Measurements from ENCODE around the gene ABCA12. TPM values are rescaled to one million over a fixed set of nuclear protein-coding genes. Genes with fewer than 3 reads are reported as not detected.

ABCA12 gene, protein sequence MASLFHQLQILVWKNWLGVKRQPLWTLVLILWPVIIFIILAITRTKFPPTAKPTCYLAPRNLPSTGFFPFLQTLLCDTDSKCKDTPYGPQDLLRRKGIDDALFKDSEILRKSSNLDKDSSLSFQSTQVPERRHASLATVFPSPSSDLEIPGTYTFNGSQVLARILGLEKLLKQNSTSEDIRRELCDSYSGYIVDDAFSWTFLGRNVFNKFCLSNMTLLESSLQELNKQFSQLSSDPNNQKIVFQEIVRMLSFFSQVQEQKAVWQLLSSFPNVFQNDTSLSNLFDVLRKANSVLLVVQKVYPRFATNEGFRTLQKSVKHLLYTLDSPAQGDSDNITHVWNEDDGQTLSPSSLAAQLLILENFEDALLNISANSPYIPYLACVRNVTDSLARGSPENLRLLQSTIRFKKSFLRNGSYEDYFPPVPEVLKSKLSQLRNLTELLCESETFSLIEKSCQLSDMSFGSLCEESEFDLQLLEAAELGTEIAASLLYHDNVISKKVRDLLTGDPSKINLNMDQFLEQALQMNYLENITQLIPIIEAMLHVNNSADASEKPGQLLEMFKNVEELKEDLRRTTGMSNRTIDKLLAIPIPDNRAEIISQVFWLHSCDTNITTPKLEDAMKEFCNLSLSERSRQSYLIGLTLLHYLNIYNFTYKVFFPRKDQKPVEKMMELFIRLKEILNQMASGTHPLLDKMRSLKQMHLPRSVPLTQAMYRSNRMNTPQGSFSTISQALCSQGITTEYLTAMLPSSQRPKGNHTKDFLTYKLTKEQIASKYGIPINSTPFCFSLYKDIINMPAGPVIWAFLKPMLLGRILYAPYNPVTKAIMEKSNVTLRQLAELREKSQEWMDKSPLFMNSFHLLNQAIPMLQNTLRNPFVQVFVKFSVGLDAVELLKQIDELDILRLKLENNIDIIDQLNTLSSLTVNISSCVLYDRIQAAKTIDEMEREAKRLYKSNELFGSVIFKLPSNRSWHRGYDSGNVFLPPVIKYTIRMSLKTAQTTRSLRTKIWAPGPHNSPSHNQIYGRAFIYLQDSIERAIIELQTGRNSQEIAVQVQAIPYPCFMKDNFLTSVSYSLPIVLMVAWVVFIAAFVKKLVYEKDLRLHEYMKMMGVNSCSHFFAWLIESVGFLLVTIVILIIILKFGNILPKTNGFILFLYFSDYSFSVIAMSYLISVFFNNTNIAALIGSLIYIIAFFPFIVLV (N-terminal part only)
- under 1 TPM in 2 of 4 donors, not detected in 2; 0.16 to 0.25 TPM for total RNA-seq

DNA sequence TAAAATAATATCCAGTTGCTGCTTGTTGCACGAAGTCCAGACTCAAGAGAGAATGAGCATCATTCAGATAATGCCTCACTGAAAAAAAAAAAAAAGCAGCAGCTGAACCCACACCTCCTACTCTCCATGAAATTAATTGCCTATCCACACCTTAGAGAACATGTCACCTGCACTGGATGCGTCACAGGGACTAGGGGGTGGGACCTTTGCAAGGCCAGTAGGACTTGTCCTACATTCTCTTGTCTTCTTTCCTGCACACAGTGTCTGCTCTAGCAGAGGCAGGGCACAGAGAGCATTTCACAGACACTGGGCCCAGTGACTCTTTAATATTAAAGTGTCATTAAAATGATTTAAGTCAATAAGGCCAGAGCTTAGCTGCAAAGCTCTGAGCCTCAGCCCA lies at the start of gene ABCA12:
TSS of gene ABCA12 (minus strand) at position 148 of the 400 bp plus-strand sequence. CDS start 418 bp downstream, outside the sequence.
- Histone ChIP-seq H3K27me3 (peaks cover 4% of the 10 kb centered on the region), H3K36me3 (no peaks in the 10 kb centered on the region), H3K27ac (no peak within 1 kb of the TSS), H3K4me3 (no peak within 1 kb of the TSS), H3K4me1 (no peaks in the 10 kb centered on the region), H3K9me3 (no peaks in the 10 kb centered on the region)
- TF ChIP-seq EP300 (IDR thresholded peaks at IDR 0.05) = no peak
- TF ChIP-seq POLR2A (IDR thresholded peaks at IDR 0.05) = no peak
- no peak for TF ChIP-seq POLR2AphosphoS5 (IDR thresholded peaks at IDR 0.05)
- TF ChIP-seq, protein P1, sequence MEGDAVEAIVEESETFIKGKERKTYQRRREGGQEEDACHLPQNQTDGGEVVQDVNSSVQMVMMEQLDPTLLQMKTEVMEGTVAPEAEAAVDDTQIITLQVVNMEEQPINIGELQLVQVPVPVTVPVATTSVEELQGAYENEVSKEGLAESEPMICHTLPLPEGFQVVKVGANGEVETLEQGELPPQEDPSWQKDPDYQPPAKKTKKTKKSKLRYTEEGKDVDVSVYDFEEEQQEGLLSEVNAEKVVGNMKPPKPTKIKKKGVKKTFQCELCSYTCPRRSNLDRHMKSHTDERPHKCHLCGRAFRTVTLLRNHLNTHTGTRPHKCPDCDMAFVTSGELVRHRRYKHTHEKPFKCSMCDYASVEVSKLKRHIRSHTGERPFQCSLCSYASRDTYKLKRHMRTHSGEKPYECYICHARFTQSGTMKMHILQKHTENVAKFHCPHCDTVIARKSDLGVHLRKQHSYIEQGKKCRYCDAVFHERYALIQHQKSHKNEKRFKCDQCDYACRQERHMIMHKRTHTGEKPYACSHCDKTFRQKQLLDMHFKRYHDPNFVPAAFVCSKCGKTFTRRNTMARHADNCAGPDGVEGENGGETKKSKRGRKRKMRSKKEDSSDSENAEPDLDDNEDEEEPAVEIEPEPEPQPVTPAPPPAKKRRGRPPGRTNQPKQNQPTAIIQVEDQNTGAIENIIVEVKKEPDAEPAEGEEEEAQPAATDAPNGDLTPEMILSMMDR (IDR thresholded peaks at IDR 0.05) = no peak
- 60 to 63% methylated on average over 1 to 2 of the region's 2 CpGs for WGBS, 2 donors (ENCODE audit: low coverage in 1 of 2)
- no peak for ATAC-seq

DNA sequence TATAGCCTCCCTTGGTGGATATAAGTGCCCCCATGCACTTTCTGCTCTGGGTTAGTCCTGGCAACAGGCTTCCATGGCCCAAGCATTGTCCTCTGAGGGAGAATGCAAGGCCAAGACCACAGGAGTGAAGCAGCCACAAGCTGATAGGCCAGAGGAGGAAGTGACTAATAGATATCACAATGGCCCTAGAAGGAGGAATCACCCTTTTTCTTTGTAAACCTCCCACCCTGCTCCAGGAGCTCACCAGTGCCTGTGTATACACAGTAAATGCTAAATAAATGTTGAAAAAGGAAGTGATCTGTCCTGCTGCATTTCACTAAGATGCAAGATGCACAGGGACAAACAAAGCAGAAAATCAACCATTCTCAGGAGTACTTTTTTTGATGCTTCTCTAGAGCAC lies 49.7 kb upstream of the ABCA12 start:
- no peaks in the 10 kb centered on the region for H3K36me3 ChIP-seq
- no peak overlapping the region for H3K4me3 ChIP-seq
- H3K4me1 ChIP-seq = no peaks in the 10 kb centered on the region
- no peaks in the 10 kb centered on the region for H3K9me3 ChIP-seq
- H3K27me3 ChIP-seq = no peaks in the 10 kb centered on the region
- no peak overlapping the region for H3K27ac ChIP-seq
- no peak for ATAC-seq
- no peak for TF ChIP-seq POLR2AphosphoS5 (IDR thresholded peaks at IDR 0.05)
- no peak for TF ChIP-seq EP300 (IDR thresholded peaks at IDR 0.05)
- TF ChIP-seq, protein P1 (IDR thresholded peaks at IDR 0.05) = no peak
- TF ChIP-seq POLR2A (IDR thresholded peaks at IDR 0.05) = no peak

DNA sequence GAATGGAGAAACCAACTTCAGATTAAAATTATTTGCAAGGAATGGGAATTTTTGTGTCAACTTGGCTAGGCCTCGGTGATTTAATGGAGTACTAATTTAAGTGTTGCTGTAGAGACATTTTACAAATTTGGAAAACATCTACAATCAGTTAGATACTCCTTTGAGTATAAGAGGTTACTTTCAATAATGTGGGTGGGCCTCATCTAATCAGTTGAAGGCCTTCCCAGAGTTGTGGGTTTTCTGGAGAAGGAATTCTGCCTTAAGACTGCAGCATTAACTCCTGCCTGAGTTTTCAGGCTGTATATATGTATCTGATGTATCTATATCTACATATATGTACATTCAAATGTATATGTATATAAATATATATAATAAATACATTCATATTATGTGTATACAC lies 47.6 kb upstream of the ABCA12 start:
- H3K4me3 ChIP-seq = no peak overlapping the region
- H3K27me3 ChIP-seq = no peaks in the 10 kb centered on the region
- H3K27ac ChIP-seq = no peak overlapping the region
- 80% methylated on average over 1 of the region's 1 CpG for WGBS, 2 donors (ENCODE audit: low coverage in 1 of 2)
- ATAC-seq = no peak
- H3K4me1 ChIP-seq = no peaks in the 10 kb centered on the region
- no peak for TF ChIP-seq POLR2A (IDR thresholded peaks at IDR 0.05)
- H3K9me3 ChIP-seq = peaks cover 0 to 7% (median 0%) of the 10 kb centered on the region in 3 donors
- H3K36me3 ChIP-seq = no peaks in the 10 kb centered on the region

DNA sequence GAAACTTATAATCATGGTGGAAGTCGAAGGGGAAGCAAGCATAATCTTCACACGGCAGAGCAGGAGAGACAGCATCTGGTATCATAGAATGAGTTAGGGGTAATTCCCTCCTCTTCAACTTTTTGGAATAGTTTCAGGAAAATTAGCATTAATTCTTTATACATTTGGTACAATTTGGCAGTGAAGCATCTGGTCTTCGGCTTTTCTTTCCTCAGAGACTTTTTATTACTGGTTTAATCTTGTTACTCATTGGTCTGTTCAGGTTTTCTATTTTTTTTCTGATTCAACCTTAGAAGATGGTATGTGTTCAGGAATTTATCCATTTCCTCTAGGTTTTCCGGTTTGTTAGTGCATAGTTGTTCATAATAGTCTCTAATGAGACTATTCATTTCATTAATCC lies 39.7 kb upstream of the ABCA12 start:
- H3K4me3 ChIP-seq = no peak overlapping the region
- TF ChIP-seq, protein P1 (IDR thresholded peaks at IDR 0.05) = no peak
- H3K36me3 ChIP-seq = no peaks in the 10 kb centered on the region
- no peaks in the 10 kb centered on the region for H3K27me3 ChIP-seq
- WGBS, 2 donors (ENCODE audit: low coverage in 1 of 2) = 68 to 100% methylated on average over 3 to 4 of the region's 4 CpGs
- no peaks in the 10 kb centered on the region for H3K4me1 ChIP-seq
- ATAC-seq = no peak
- H3K9me3 ChIP-seq = peaks cover 0 to 7% (median 0%) of the 10 kb centered on the region in 3 donors
- no peak overlapping the region for H3K27ac ChIP-seq

GRCh38 chr2:215171796-215172195 lies 33.4 kb upstream of the ABCA12 start:
- H3K9me3 ChIP-seq = no peaks in the 10 kb centered on the region

More at GRCh38 chr2:215171796-215172195, 33.4 kb upstream of the ABCA12 start:
- H3K4me3 ChIP-seq = no peak overlapping the region
- H3K27me3 ChIP-seq = no peaks in the 10 kb centered on the region
- WGBS, 2 donors (ENCODE audit: low coverage in 1 of 2) = 63 to 84% methylated on average over 3 to 4 of the region's 4 CpGs
- no peak for TF ChIP-seq POLR2A (IDR thresholded peaks at IDR 0.05)
- no peaks in the 10 kb centered on the region for H3K36me3 ChIP-seq
- no peaks in the 10 kb centered on the region for H3K4me1 ChIP-seq
- H3K27ac ChIP-seq = no peak overlapping the region
- ATAC-seq = no peak

Data from gastroesophageal sphincter (tissue), 4 donors.